Neural cell (in vitro differentiated cells): ENCODE results near the gene MR1. TPM values are rescaled to one million over a fixed set of nuclear protein-coding genes. Genes with fewer than 3 reads are reported as not detected.

Source experiments
- H2AFZ ChIP-seq: fragments of 200-600, 300-800 bp; sonication (generic), shearing (Covaris generic); 2 replicates; pipeline ENCODE4 v1.6.0; 2014; ENCODE audit warnings: low read depth, mild to moderate bottlenecking, antibody characterized with exemption, low read length, moderate library complexity
- H3F3A ChIP-seq: fragments of 200-600 bp; shearing (Covaris generic); 2 replicates; pipeline ENCODE4 v1.6.1; 2016; ENCODE audit warnings: mild to moderate bottlenecking, moderate library complexity, mixed read lengths, antibody characterized with exemption, low read length; ENCODE audit not compliant: insufficient read depth, poor library complexity, severe bottlenecking
- H3K27ac ChIP-seq: fragments of 200-600, 300-800 bp; sonication (generic), shearing (Covaris generic); 2 replicates; pipeline ENCODE4 v1.5.1; 2014; ENCODE audit warnings: mild to moderate bottlenecking, low read length, moderate library complexity
- H3K27me3 ChIP-seq: fragments of 300-800, 200-600 bp; sonication (generic), shearing (Covaris generic); 2 replicates; pipeline ENCODE4 v1.6.0; 2014; ENCODE audit warnings: mild to moderate bottlenecking, low read depth, low read length, moderate library complexity; ENCODE audit not compliant: insufficient read depth
- H3K36me3 ChIP-seq: fragments of 300-800, 200-600 bp; sonication (generic), shearing (Covaris generic); 2 replicates; pipeline ENCODE4 v1.5.1; 2014; ENCODE audit warnings: mild to moderate bottlenecking, antibody characterized with exemption, low read length, moderate library complexity; ENCODE audit not compliant: insufficient read depth
- H3K4me2 ChIP-seq: fragments of 300-800, 200-600 bp; sonication (generic), shearing (Covaris generic); 2 replicates; pipeline ENCODE4 v1.6.0; 2014; ENCODE audit warnings: mild to moderate bottlenecking, low read length
- H3K4me3 ChIP-seq: fragments of 300-800, 200-600 bp; sonication (generic), shearing (Covaris generic); 2 replicates; pipeline ENCODE4 v1.5.1; 2014; ENCODE audit warnings: mild to moderate bottlenecking, low read length, moderate library complexity
- H3K79me2 ChIP-seq: fragments of 200-600 bp; shearing (Covaris generic); replicated peaks from 2 replicates; pipeline ENCODE4 v1.6.0; 2014; ENCODE audit warnings: mild to moderate bottlenecking, low read length, moderate library complexity; ENCODE audit not compliant: insufficient read depth
- H3K9ac ChIP-seq: fragments of 300-800, 200-600 bp; sonication (generic), shearing (Covaris generic); 2 replicates; pipeline ENCODE4 v1.6.1; 2016; ENCODE audit warnings: mild to moderate bottlenecking, low read length, mixed read lengths
- H3K9me2 ChIP-seq: fragments of 200-600 bp; shearing (Covaris generic); 2 replicates; pipeline ENCODE4 v1.6.1; 2016; ENCODE audit warnings: mild to moderate bottlenecking, low read length, mixed read lengths; ENCODE audit not compliant: insufficient read depth
- H3K9me3 ChIP-seq: fragments of 200-600, 300-800 bp; sonication (generic), shearing (Covaris generic); 2 replicates; pipeline ENCODE4 v1.6.1; 2016; ENCODE audit warnings: mild to moderate bottlenecking, mixed run types, low read length, moderate library complexity, mixed read lengths
- H4K20me1 ChIP-seq: fragments of 200-600 bp; shearing (Covaris generic); 2 replicates; pipeline ENCODE4 v1.6.1; 2016; ENCODE audit warnings: mild to moderate bottlenecking, mixed run types; ENCODE audit not compliant: insufficient read depth
- CTCF ChIP-seq: fragments of 450-650 bp; IDR thresholded peaks from 2 replicates; pipeline ENCODE4 v1.5.1; 2014; ENCODE audit warnings: antibody characterized with exemption, mild to moderate bottlenecking, moderate library complexity; ENCODE audit not compliant: poor library complexity, severe bottlenecking
- EP300 ChIP-seq: fragments of 450-650 bp; conservative IDR thresholded peaks from 2 replicates; pipeline ENCODE4 v1.6.1; 2014; ENCODE audit warnings: antibody characterized with exemption, mild to moderate bottlenecking, moderate library complexity; ENCODE audit not compliant: poor library complexity, severe bottlenecking
- EZH2 ChIP-seq: fragments of 200-600, 300-800 bp; shearing (Covaris generic), sonication (generic); IDR thresholded peaks from 2 replicates; pipeline ENCODE4 v1.6.1; 2014; ENCODE audit warnings: antibody characterized with exemption, low read length, borderline replicate concordance, mild to moderate bottlenecking; ENCODE audit not compliant: insufficient read depth, poor library complexity, severe bottlenecking
- MXI1 ChIP-seq: fragments of 450-650 bp; conservative IDR thresholded peaks from 2 replicates; pipeline ENCODE4 v1.6.1; 2014; ENCODE audit warnings: antibody characterized with exemption, mild to moderate bottlenecking; ENCODE audit not compliant: poor library complexity, severe bottlenecking
- POLR2AphosphoS5 ChIP-seq: IDR thresholded peaks from 2 replicates; pipeline ENCODE4 v1.6.1; 2012
- RAD21 ChIP-seq: fragments of 450-650 bp; conservative IDR thresholded peaks from 2 replicates; pipeline ENCODE4 v1.6.1; 2014; ENCODE audit warnings: antibody characterized with exemption, mild to moderate bottlenecking, moderate library complexity
- REST ChIP-seq: IDR thresholded peaks from 2 replicates; pipeline ENCODE4 v1.6.1; 2012; ENCODE audit warnings: borderline replicate concordance
- SMC3 ChIP-seq: fragments of 450-650 bp; conservative IDR thresholded peaks from 2 replicates; pipeline ENCODE4 v1.6.1; 2014; ENCODE audit warnings: antibody characterized with exemption, mild to moderate bottlenecking, moderate library complexity; ENCODE audit not compliant: poor library complexity
- TAF1 ChIP-seq: IDR thresholded peaks from 2 replicates; pipeline ENCODE4 v1.6.1; 2012; ENCODE audit warnings: low read depth
- polyA plus RNA-seq: library from polyadenylated mRNA; depleted of rRNA; stranded (reverse); fragments of >200 nt; gene quantifications from 2 replicates; pipeline ENCODE4 v1.2.3, GENCODE V29; 2014

The MR1 gene
- polyA plus RNA-seq, 1 donor from 2014 or later: not detected

GRCh38 chr1:181038399-181038873, 4.7 kb downstream of the MR1 start:
- TF ChIP-seq CTCF: no peak
- no peak for TF ChIP-seq EP300
- TF ChIP-seq REST: no peak
- TF ChIP-seq SMC3: no peak
- TF ChIP-seq TAF1: no peak
- no peak for TF ChIP-seq EZH2
- no peak for TF ChIP-seq POLR2AphosphoS5
- no peak for TF ChIP-seq MXI1
- no peak for TF ChIP-seq RAD21
- Histone ChIP-seq H4K20me1 (no peaks in the 10 kb centered on the region), H3K27ac (no peak overlapping the region), H3K36me3 (no peaks in the 10 kb centered on the region), H3K79me2 (no peaks in the 10 kb centered on the region), H3F3A (no peaks in the 10 kb centered on the region), H2AFZ (no peak overlapping the region), H3K4me2 (no peak overlapping the region), H3K27me3 (no peaks in the 10 kb centered on the region), H3K9me3 (no peaks in the 10 kb centered on the region), H3K9ac (no peak overlapping the region), H3K4me3 (no peak overlapping the region), H3K9me2 (no peaks in the 10 kb centered on the region)

GRCh38 chr1:181040284-181040865, 6.6 kb downstream of the MR1 start:
- Histone ChIP-seq H3K4me3 (no peak overlapping the region), H3K27me3 (no peaks in the 10 kb centered on the region), H3K27ac (no peak overlapping the region), H2AFZ (no peak overlapping the region), H3K9me2 (no peaks in the 10 kb centered on the region), H3K79me2 (no peaks in the 10 kb centered on the region), H3F3A (no peaks in the 10 kb centered on the region), H3K4me2 (no peak overlapping the region), H4K20me1 (no peaks in the 10 kb centered on the region), H3K9ac (no peak overlapping the region), H3K36me3 (no peaks in the 10 kb centered on the region), H3K9me3 (no peaks in the 10 kb centered on the region)
- TF ChIP-seq REST (no peak), MXI1 (no peak), CTCF (no peak), RAD21 (no peak), EP300 (no peak), POLR2AphosphoS5 (no peak), SMC3 (no peak), EZH2 (no peak), TAF1 (no peak)
